Hepatocyte (in vitro differentiated cells): Measurements from ENCODE around the gene AGPS. TPM values are rescaled to one million over a fixed set of nuclear protein-coding genes. Genes with fewer than 3 reads are reported as not detected.

Experiments
- DNase-seq: peaks from one replicate; pipeline ENCODE4 v3.0.0-alpha.2; 2016; ENCODE audit warnings: low spot score
- H2AFZ ChIP-seq: fragments of 200-600 bp; sonication (generic); 2 replicates; pipeline ENCODE4 v1.6.0; 2016; ENCODE audit warnings: antibody characterized with exemption, mild to moderate bottlenecking
- H3K27ac ChIP-seq: fragments of 200-600 bp; sonication (generic); 2 replicates; pipeline ENCODE4 v1.5.1; 2016; ENCODE audit warnings: mild to moderate bottlenecking
- H3K27me3 ChIP-seq: fragments of 200-600 bp; sonication (generic); 2 replicates; pipeline ENCODE4 v1.6.1; 2016
- H3K36me3 ChIP-seq: fragments of 200-600 bp; sonication (generic); replicated peaks from 2 replicates; pipeline ENCODE4 v1.5.1; 2016; ENCODE audit warnings: low read depth; ENCODE audit not compliant: insufficient read depth
- H3K4me1 ChIP-seq: fragments of 200-600 bp; sonication (generic); 2 replicates; pipeline ENCODE4 v1.5.1; 2016; ENCODE audit warnings: mild to moderate bottlenecking, moderate library complexity; ENCODE audit not compliant: insufficient read depth
- H3K4me2 ChIP-seq: fragments of 200-600 bp; sonication (generic); 2 replicates; pipeline ENCODE4 v1.6.0; 2016
- H3K4me3 ChIP-seq: fragments of 200-600 bp; sonication (generic); 2 replicates; pipeline ENCODE4 v1.5.1; 2016; ENCODE audit warnings: mild to moderate bottlenecking
- H3K79me2 ChIP-seq: fragments of 200-600 bp; sonication (generic); 2 replicates; pipeline ENCODE4 v1.6.0; 2017; ENCODE audit warnings: mild to moderate bottlenecking
- H3K9me2 ChIP-seq: fragments of 200-600 bp; sonication (generic); replicated peaks from 2 replicates; pipeline ENCODE4 v1.6.0; 2017; ENCODE audit warnings: mild to moderate bottlenecking; ENCODE audit not compliant: insufficient read depth
- H3K9me3 ChIP-seq: fragments of 200-600 bp; sonication (generic); 2 replicates; pipeline ENCODE4 v1.5.1; 2016; ENCODE audit warnings: low read depth, mild to moderate bottlenecking
- H4K20me1 ChIP-seq: fragments of 200-600 bp; sonication (generic); 2 replicates; pipeline ENCODE4 v1.6.0; 2016; ENCODE audit warnings: mild to moderate bottlenecking; ENCODE audit not compliant: insufficient read depth, poor library complexity, severe bottlenecking
- EZH2 ChIP-seq: fragments of 200-600 bp; sonication (generic); IDR thresholded peaks from 2 replicates; pipeline ENCODE4 v1.6.1; 2016; ENCODE audit warnings: antibody characterized with exemption, mild to moderate bottlenecking, borderline replicate concordance
- EZH2phosphoT487 ChIP-seq: fragments of 200-600 bp; sonication (generic); IDR thresholded peaks from one replicate; pipeline ENCODE4 v1.6.1; 2018; ENCODE audit warnings: antibody characterized with exemption, mild to moderate bottlenecking, low read depth, moderate library complexity; ENCODE audit not compliant: unreplicated experiment, severe bottlenecking
- WGBS: methylation state at CpG from one replicate; pipeline ENCODE4 v1.1.6; 2016; ENCODE audit warnings: low lambda C conversion rate; ENCODE audit errors: missing lambda C conversion rate; 5-methylcytosine and 5-hydroxymethylcytosine counted together
- polyA plus RNA-seq: library from polyadenylated mRNA; unstranded; fragments of >200 nt; fragmentation: Nextera tagmentation; extraction: Ambion mirVana; gene quantifications from 2 replicates; pipeline ENCODE4 v1.2.1, GENCODE V29; 2016
- total RNA-seq: library from RNA; depleted of rRNA; stranded (reverse); fragments of >200 nt; gene quantifications from 2 replicates; pipeline ENCODE4 v1.2.3, GENCODE V29; 2014
- TF ChIP-seq, protein P1 (sequence below): fragments of 200-600 bp; sonication (generic); IDR thresholded peaks from 2 replicates; pipeline ENCODE4 v1.5.1; 2016; ENCODE audit warnings: antibody characterized with exemption, mild to moderate bottlenecking; ENCODE audit not compliant: poor library complexity

Gene AGPS
- total and polyA plus RNA-seq, 2 experiments from 2014 or later = 26.6 to 36.1 TPM

DNA sequence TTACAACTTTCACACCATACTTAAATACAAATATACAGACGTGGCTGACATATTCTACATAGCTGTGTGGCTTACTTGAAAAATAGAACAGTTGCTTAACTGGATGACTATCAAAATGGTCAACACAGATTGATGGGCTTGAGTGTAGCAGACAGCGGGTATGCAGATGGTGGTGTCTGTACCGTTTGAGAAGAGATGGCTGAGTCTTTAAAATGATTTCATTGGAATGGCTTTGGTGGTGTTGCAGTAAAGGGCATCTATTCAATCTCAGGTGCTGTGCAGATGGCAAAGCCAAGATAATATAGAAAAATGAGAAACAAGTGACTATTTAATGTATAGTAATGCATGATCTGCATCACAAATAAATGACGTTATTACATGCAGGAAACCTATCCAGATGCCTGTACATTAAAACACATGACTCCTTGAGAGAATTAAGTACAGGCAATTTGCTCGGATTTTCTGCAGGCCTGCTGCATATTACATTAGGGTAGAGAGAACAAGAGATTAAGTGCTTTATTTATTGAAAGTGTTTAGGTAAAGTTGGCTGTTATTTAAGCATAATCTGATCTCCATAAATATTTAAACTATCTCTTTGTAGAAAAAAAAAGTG lies 68.5 kb downstream of the AGPS start:
- Histone ChIP-seq H3K79me2 (no peaks in the 10 kb centered on the region), H3K27me3 (no peaks in the 10 kb centered on the region), H4K20me1 (no peaks in the 10 kb centered on the region), H3K4me2 (no peak overlapping the region), H3K9me2 (no peaks in the 10 kb centered on the region), H3K4me3 (no peak overlapping the region), H3K36me3 (peaks cover 3% of the 10 kb centered on the region), H3K9me3 (no peaks in the 10 kb centered on the region), H2AFZ (no peak overlapping the region), H3K27ac (no peak overlapping the region), H3K4me1 (no peaks in the 10 kb centered on the region)
- no peak for DNase-seq
- WGBS = 84% methylated on average over 5 of the region's 5 CpGs
- no peak for TF ChIP-seq EZH2
- TF ChIP-seq, protein P1, sequence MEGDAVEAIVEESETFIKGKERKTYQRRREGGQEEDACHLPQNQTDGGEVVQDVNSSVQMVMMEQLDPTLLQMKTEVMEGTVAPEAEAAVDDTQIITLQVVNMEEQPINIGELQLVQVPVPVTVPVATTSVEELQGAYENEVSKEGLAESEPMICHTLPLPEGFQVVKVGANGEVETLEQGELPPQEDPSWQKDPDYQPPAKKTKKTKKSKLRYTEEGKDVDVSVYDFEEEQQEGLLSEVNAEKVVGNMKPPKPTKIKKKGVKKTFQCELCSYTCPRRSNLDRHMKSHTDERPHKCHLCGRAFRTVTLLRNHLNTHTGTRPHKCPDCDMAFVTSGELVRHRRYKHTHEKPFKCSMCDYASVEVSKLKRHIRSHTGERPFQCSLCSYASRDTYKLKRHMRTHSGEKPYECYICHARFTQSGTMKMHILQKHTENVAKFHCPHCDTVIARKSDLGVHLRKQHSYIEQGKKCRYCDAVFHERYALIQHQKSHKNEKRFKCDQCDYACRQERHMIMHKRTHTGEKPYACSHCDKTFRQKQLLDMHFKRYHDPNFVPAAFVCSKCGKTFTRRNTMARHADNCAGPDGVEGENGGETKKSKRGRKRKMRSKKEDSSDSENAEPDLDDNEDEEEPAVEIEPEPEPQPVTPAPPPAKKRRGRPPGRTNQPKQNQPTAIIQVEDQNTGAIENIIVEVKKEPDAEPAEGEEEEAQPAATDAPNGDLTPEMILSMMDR = no peak
- no peak for TF ChIP-seq EZH2phosphoT487

DNA sequence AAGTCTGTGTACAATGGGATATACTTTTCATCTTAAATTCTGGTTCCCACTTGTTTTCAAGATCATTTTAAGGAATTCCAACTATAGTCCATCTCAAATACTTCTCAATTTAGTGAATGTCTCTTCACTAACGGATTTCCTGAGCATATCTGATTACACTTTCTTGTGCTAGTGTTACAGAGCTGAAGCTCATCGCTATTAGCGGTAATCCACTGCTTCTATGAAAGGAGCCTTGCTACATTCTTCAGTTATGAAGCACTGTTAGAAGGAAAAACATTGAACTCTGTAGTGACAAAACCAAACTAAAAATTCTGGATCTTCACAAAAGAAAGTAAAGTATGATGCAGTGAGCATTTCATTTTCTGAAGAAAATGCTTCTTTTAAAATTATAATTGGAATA lies 72.0 kb downstream of the AGPS start:
- Histone ChIP-seq H3K4me1 (no peaks in the 10 kb centered on the region), H3K27ac (no peak overlapping the region), H3K9me3 (no peaks in the 10 kb centered on the region), H3K36me3 (no peaks in the 10 kb centered on the region), H3K79me2 (no peaks in the 10 kb centered on the region), H4K20me1 (no peaks in the 10 kb centered on the region), H3K4me3 (no peak overlapping the region), H2AFZ (no peak overlapping the region), H3K27me3 (no peaks in the 10 kb centered on the region), H3K4me2 (no peak overlapping the region), H3K9me2 (no peaks in the 10 kb centered on the region)
- 85% methylated on average over 3 of the region's 3 CpGs for WGBS
- no peak for DNase-seq
- TF ChIP-seq EZH2 (no peak), EZH2phosphoT487 (no peak)
- TF ChIP-seq, protein P1 = no peak

DNA sequence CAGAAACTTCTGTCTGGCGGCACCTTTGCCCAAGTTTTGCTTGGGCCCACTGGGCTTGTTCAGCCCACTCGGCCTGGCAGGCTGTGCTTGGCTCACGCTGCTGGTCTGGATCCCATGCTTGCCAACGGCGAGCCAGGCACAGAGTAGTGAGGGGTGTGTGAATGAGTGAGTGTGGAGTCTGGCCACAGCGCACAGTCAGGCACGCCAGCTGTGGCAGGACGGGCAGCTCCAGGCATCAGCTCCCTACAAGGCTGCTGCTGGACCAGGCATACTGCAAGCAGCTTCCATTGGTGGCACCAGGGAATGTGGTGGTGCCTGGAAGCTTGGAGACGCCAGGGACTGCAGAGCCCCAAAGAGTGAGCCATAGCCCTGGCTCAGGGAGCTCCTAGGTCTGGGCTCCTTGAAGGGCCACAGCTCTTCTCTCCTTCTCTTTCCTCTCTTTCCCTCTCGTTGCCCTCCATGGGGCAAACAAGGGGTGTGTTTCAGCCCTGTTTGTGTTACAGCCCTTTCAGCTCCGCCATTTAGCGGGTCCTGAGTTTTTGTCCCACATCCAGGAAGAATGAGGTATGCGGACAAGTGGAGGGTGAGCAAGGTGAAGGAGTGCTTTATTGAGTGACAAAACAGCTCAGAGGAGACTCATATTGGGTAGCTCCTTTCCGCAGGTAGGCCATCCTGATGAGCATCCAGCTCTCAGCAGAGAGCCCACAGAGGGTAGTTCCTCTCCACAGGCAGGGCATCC lies 73.0 kb downstream of the AGPS start:
- Histone ChIP-seq H3K36me3 (no peaks in the 10 kb centered on the region), H3K4me3 (no peak overlapping the region), H3K79me2 (no peaks in the 10 kb centered on the region), H2AFZ (no peak overlapping the region), H3K27ac (no peak overlapping the region), H3K9me2 (no peaks in the 10 kb centered on the region), H3K27me3 (no peaks in the 10 kb centered on the region), H3K9me3 (no peaks in the 10 kb centered on the region), H3K4me1 (no peaks in the 10 kb centered on the region), H3K4me2 (no peak overlapping the region), H4K20me1 (no peaks in the 10 kb centered on the region)
- DNase-seq = no peak
- 97% methylated on average over 14 of the region's 14 CpGs for WGBS
- TF ChIP-seq, protein P1 = no peak
- TF ChIP-seq EZH2 = no peak
